Pancreas (tissue), 10 donors: ENCODE measurements around the gene KDM3B. TPM values are rescaled to one million over a fixed set of nuclear protein-coding genes. Genes with fewer than 3 reads are reported as not detected.
A peak's percentile ranks its signal among the peaks of the same experiment; 100 is the strongest.

Source experiments
- ATAC-seq, 4 donors: fragments of 200-7000 bp; cut with Tn5 transposase; one replicate each; pipeline versions ENCODE4 v1.8.0 to v1.9.1; 2020; ENCODE audit warnings: mild to moderate bottlenecking in 4 of 4, moderate library complexity in 4 of 4
- DNase-seq, 6 donors: peaks; one replicate each; pipeline ENCODE4 v3.0.0-alpha.2; 2020
- FAIRE-seq: peaks from 2 replicates; lab custom pipeline; 2012; peaks lifted over from hg19 to GRCh38; lab: Jason Lieb, UNC
- H3K27ac ChIP-seq, 4 donors: fragments of 200-600 bp; sonication (generic); 1 replicate in 3 of 4; 2 replicates in 1 of 4; pipeline versions ENCODE4 v1.5.0 to v1.8.0; 2020
- H3K27me3 ChIP-seq, 4 donors: fragments of 200-600 bp; one replicate each; pipeline ENCODE4 v1.8.0; 2021
- H3K36me3 ChIP-seq, 3 donors: fragments of 200-600 bp; sonication (generic) in 1 of 3; one replicate each; pipeline versions ENCODE4 v1.5.0 to v1.8.0; 2020 to 2021
- H3K4me1 ChIP-seq, 3 donors: fragments of 200-600 bp; one replicate each; pipeline ENCODE4 v1.8.0; 2021
- H3K4me3 ChIP-seq, 4 donors: fragments of 200-600 bp; sonication (generic) in 2 of 4; one replicate each; pipeline versions ENCODE4 v1.5.0 to v1.8.0; 2020 to 2021
- H3K9me3 ChIP-seq, 4 donors: fragments of 200-600 bp; one replicate each; pipeline ENCODE4 v1.8.0; 2021
- CTCF ChIP-seq, 4 donors: fragments of 200-600 bp; sonication (generic) in 3 of 4; IDR thresholded peaks; one replicate each; pipeline versions ENCODE4 v1.5.0 to v1.8.0; 2021; ENCODE audit warnings: antibody characterized with exemption in 4 of 4
- WGBS, 2 donors: extraction: QIAGEN DNeasy Blood & Tissue Kit; methylation state at CpG; one replicate each; pipeline ENCODE4 v1.1.7; 2013; 5-methylcytosine and 5-hydroxymethylcytosine counted together
- intact Hi-C, 3 donors: fragments of 100-400 bp; cut with DNase I; formaldehyde crosslinking; loops; one replicate each; pipeline versions ENCODE4 v1.11.1 to v1.14.2; 2022
- polyA plus RNA-seq, 2 donors: library from polyadenylated mRNA; stranded (reverse); fragments of 200-250 nt; gene quantifications; one replicate each; pipeline ENCODE4 v1.2.3, GENCODE V29; 2013
- total RNA-seq, 6 donors: library from RNA; stranded (reverse); fragmentation: NEBNext Ultra II Directional in 4 of 6; extraction: Animal tissue kit (Norgen Biotek cat#: 25700) in 4 of 6; gene quantifications; one replicate each; pipeline versions ENCODE4 v1.2.1 to v1.2.4, GENCODE V29; 2021 to 2023
- donor health status: healthy with polysubstance abuse.
- donor health status: DM: no; HTN: no; CAD: no; lungs with moderate emphysema.
- donor health status: DM: no; HTN: no; CAD: no.
- donor health status: control.
- donor health status: control.
- donor health status: Bipolar disorder and iron deficiency.
- donor health status: DM: yes; HTN: yes; CAD: no.
- donor health status: DM: no; HTN: no; CAD: no.
- donor health status: DM: no; HTN: no; CAD: no.
- donor health status: DM: yes; HTN: yes; CAD: no.

The KDM3B gene
- total and polyA plus RNA-seq, 8 donors: 14.3 to 38.3 (median 24.9) TPM

- 86 to 94% methylated on average over 1 of the region's 1 CpG for WGBS, 2 donors
- no peak for TF ChIP-seq CTCF (IDR thresholded peaks at IDR 0.05)
- no peak for FAIRE-seq
- no peak for ATAC-seq
- no peak overlapping the region for H3K4me3 ChIP-seq
- no peaks in the 10 kb centered on the region for H3K27me3 ChIP-seq
- H3K36me3 ChIP-seq: peaks cover 3 to 82% (median 28%) of the 10 kb centered on the region in 3 donors
- intact Hi-C loops: no loop called here
- no peak for DNase-seq
- no peak overlapping the region for H3K27ac ChIP-seq
- no peaks in the 10 kb centered on the region for H3K4me1 ChIP-seq
- no peaks in the 10 kb centered on the region for H3K9me3 ChIP-seq
Observed at GRCh38 chr5:138425079-138425478, 72.6 kb downstream of the KDM3B start.

- WGBS, 2 donors: 90 to 93% methylated on average over 5 of the region's 5 CpGs
- Histone ChIP-seq H3K4me3 (no peak overlapping the region), H3K27me3 (no peaks in the 10 kb centered on the region), H3K4me1 (no peaks in the 10 kb centered on the region), H3K9me3 (no peaks in the 10 kb centered on the region), H3K36me3 (peaks cover 0 to 48% (median 22%) of the 10 kb centered on the region in 3 donors), H3K27ac (no peak overlapping the region)
- FAIRE-seq: no peak
- intact Hi-C loops: no loop called here
- TF ChIP-seq CTCF (IDR thresholded peaks at IDR 0.05): no peak
- no peak for ATAC-seq
- DNase-seq: no peak
Observed at GRCh38 chr5:138435943-138436342, 83.5 kb downstream of the KDM3B start.

GRCh38 chr5:138438003-138438723 lies 85.7 kb downstream of the KDM3B start:
- Histone ChIP-seq H3K36me3 (peaks cover 0 to 26% (median 8%) of the 10 kb centered on the region in 3 donors), H3K4me3 (peak overlapping the region in 2 of 4 donors; percentile 26 to 41), H3K27ac (no peak overlapping the region), H3K4me1 (no peaks in the 10 kb centered on the region), H3K27me3 (no peaks in the 10 kb centered on the region), H3K9me3 (no peaks in the 10 kb centered on the region)
- intact Hi-C loops: no loop called here
- ATAC-seq (peak in 1 of 4 donors; percentile 5), FAIRE-seq (no peak), DNase-seq (peak in 1 of 6 donors; percentile 38)
- TF ChIP-seq CTCF (IDR thresholded peaks at IDR 0.05): no peak
- WGBS, 2 donors: 75 to 76% methylated on average over 11 of the region's 11 CpGs

GRCh38 chr5:138438724-138439476 lies 86.4 kb downstream of the KDM3B start, which contains the start of gene REEP2:
Gene REEP2 (plus strand): TSS chr5:138439057. CDS start chr5:138439209, 152 bp downstream.
- Histone ChIP-seq H3K27ac (no peak within 1 kb of the TSS), H3K9me3 (no peaks in the 10 kb centered on the region), H3K27me3 (no peaks in the 10 kb centered on the region), H3K36me3 (peaks cover 0 to 19% (median 8%) of the 10 kb centered on the region in 3 donors), H3K4me1 (no peaks in the 10 kb centered on the region), H3K4me3 (peak within 1 kb of the TSS in 3 of 4 donors; percentile 2 to 41 (median 26))
- intact Hi-C loops: no loop called here
- 1 to 2% methylated on average over 43 to 65 of the region's 65 CpGs for WGBS, 2 donors
- no peak for FAIRE-seq
- ATAC-seq: peak; percentile 75 to 87 (median 82)
- peak in 2 of 6 donors; percentile 31 to 79 for DNase-seq
- TF ChIP-seq CTCF (IDR thresholded peaks at IDR 0.05): no peak
